MCF 10A (cell line): ENCODE data around the gene P2RY6. TPM values are rescaled to one million over a fixed set of nuclear protein-coding genes. Genes with fewer than 3 reads are reported as not detected.

Experiments used
- BruUV-seq: library from RNA; stranded (reverse); fragments of 400-500 nt; replicated peaks from 2 replicates; lab custom pipeline; 2021; lab: Mats Ljungman, UMichigan
- CTCF ChIA-PET: fragments of 300-600 bp; sonication (Branson Sonifier 250); formaldehyde crosslinking; extraction: SDS; loops from one replicate; lab custom pipeline; 2021; ENCODE audit warnings: antibody characterized with exemption, inconsistent platforms; lab: Yijun Ruan, JAX
- POLR2A ChIA-PET: fragments of 300-600, 350-650 bp; sonication (Branson Sonifier 250); formaldehyde crosslinking; extraction: SDS; loops from one replicate; lab custom pipeline; 2020; ENCODE audit warnings: antibody characterized with exemption, inconsistent platforms; lab: Yijun Ruan, JAX
- DNase-seq: peaks from one replicate; pipeline ENCODE4 v3.0.0-alpha.2; 2018; ENCODE audit not compliant: unreplicated experiment
- H3K27ac Mint-ChIP-seq: one replicate; pipeline ENCODE4 v1.8.0; 2022; ENCODE audit warnings: mild to moderate bottlenecking, low read depth, mixed read lengths; ENCODE audit not compliant: unreplicated experiment
- H3K27me3 Mint-ChIP-seq: one replicate; pipeline ENCODE4 v1.8.0; 2022; ENCODE audit warnings: mixed read lengths; ENCODE audit not compliant: insufficient read depth, unreplicated experiment
- H3K36me3 Mint-ChIP-seq: one replicate; pipeline ENCODE4 v1.8.0; 2022; ENCODE audit warnings: mild to moderate bottlenecking, moderate library complexity, mixed read lengths; ENCODE audit not compliant: insufficient read depth, unreplicated experiment
- H3K4me1 Mint-ChIP-seq: one replicate; pipeline ENCODE4 v1.8.0; 2022; ENCODE audit warnings: mixed read lengths; ENCODE audit not compliant: insufficient read depth, unreplicated experiment
- H3K4me3 Mint-ChIP-seq: one replicate; pipeline ENCODE4 v1.8.0; 2022; ENCODE audit warnings: mild to moderate bottlenecking, moderate library complexity, mixed read lengths; ENCODE audit not compliant: unreplicated experiment
- H3K9me3 Mint-ChIP-seq: one replicate; pipeline ENCODE4 v1.8.0; 2022; ENCODE audit warnings: mixed read lengths; ENCODE audit not compliant: unreplicated experiment
- intact Hi-C: fragments of 100-400 bp; cut with micrococcal nuclease; formaldehyde crosslinking; loops from 2 replicates; pipeline ENCODE4 v1.14.1; 2022
- total RNA-seq: library from RNA; stranded (reverse); gene quantifications from 2 replicates; pipeline ENCODE4 v1.2.3, GENCODE V29; 2022
- TF ChIP-seq, protein P1 (sequence below): fragments of 200-600 bp; IDR thresholded peaks from one replicate; pipeline ENCODE4 v1.8.0; 2022; ENCODE audit warnings: antibody characterized with exemption, mild to moderate bottlenecking; ENCODE audit not compliant: unreplicated experiment

The P2RY6 gene
- total RNA-seq, 1 experiment from 2014 or later = not detected

GRCh38 chr11:73337846-73338245 lies 65.7 kb downstream of the P2RY6 start:
- TF ChIP-seq, protein P1, sequence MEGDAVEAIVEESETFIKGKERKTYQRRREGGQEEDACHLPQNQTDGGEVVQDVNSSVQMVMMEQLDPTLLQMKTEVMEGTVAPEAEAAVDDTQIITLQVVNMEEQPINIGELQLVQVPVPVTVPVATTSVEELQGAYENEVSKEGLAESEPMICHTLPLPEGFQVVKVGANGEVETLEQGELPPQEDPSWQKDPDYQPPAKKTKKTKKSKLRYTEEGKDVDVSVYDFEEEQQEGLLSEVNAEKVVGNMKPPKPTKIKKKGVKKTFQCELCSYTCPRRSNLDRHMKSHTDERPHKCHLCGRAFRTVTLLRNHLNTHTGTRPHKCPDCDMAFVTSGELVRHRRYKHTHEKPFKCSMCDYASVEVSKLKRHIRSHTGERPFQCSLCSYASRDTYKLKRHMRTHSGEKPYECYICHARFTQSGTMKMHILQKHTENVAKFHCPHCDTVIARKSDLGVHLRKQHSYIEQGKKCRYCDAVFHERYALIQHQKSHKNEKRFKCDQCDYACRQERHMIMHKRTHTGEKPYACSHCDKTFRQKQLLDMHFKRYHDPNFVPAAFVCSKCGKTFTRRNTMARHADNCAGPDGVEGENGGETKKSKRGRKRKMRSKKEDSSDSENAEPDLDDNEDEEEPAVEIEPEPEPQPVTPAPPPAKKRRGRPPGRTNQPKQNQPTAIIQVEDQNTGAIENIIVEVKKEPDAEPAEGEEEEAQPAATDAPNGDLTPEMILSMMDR = no peak
- ChIA-PET CTCF (interaction anchor here (0.6 to 7.5 kb wide), 5 partner anchors 12 to 313 kb away, joined by 4 to 127 read pairs (median 11); partner anchors contain the start of gene ARHGEF17), POLR2A (interaction anchor here (0.8 to 0.9 kb wide), 2 partner anchors 29 to 31 kb away, joined by 5 to 6 read pairs; partner anchors contain the start of gene ARHGEF17)
- no peak overlapping the region for H3K4me3 Mint-ChIP-seq
- H3K9me3 Mint-ChIP-seq = no peaks in the 10 kb centered on the region
- peaks cover 6% of the 10 kb centered on the region for H3K36me3 Mint-ChIP-seq
- no TSS peak for BruUV-seq
- peaks cover 24% of the 10 kb centered on the region for H3K4me1 Mint-ChIP-seq
- DNase-seq = no peak
- intact Hi-C loops = no loop called here
- H3K27me3 Mint-ChIP-seq = no peaks in the 10 kb centered on the region
- H3K27ac Mint-ChIP-seq = no peak overlapping the region

GRCh38 chr11:73338279-73338678 lies 66.1 kb downstream of the P2RY6 start:
- Mint-ChIP-seq H3K27ac (no peak overlapping the region), H3K4me3 (no peak overlapping the region), H3K9me3 (no peaks in the 10 kb centered on the region), H3K36me3 (peaks cover 6% of the 10 kb centered on the region), H3K27me3 (no peaks in the 10 kb centered on the region), H3K4me1 (peaks cover 24% of the 10 kb centered on the region)
- ChIA-PET POLR2A (no interaction called here), CTCF (interaction anchor here (1.5 to 7.5 kb wide), 3 partner anchors 12 to 55 kb away, joined by 8 to 127 read pairs (median 58); partner anchors contain the start of gene ARHGEF17)
- intact Hi-C loops = no loop called here
- no peak for DNase-seq
- BruUV-seq = no TSS peak
- TF ChIP-seq, protein P1 = no peak

DNA sequence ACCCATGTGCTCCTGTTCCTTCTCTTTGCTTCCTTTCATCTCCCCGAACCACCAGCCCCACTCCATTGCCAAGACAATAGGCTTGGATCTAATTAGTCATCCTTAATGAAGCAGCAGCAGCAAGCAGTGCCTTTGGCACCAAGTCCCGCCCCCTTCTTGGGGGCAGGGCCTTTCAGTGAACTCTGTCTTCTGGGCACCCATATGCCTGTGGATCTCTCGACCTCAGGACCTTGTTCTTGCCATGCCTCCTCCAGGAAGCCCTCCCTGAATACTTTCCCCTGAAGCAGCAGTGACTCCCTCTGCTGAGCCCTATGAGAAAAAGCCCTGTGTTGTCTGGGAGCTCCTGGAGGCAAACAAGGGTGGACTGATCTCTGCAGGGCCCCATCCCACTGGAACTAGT lies 68.0 kb downstream of the P2RY6 start:
- POLR2A ChIA-PET = interaction anchor here (0.7 kb wide), 3 partner anchors 8 to 1247 kb away, joined by 3 read pairs; no protein-coding TSS in a partner anchor
- no peak overlapping the region for H3K4me3 Mint-ChIP-seq
- CTCF ChIA-PET = interaction anchor here (0.7 to 3.2 kb wide), 3 partner anchors 12 to 64 kb away, joined by 3 to 30 read pairs (median 6); no protein-coding TSS in a partner anchor
- no peaks in the 10 kb centered on the region for H3K9me3 Mint-ChIP-seq
- TF ChIP-seq, protein P1 = no peak
- DNase-seq = no peak
- H3K27me3 Mint-ChIP-seq = no peaks in the 10 kb centered on the region
- intact Hi-C loops = no loop called here
- peaks cover 6% of the 10 kb centered on the region for H3K36me3 Mint-ChIP-seq
- H3K4me1 Mint-ChIP-seq = peaks cover 10% of the 10 kb centered on the region
- H3K27ac Mint-ChIP-seq = no peak overlapping the region
- BruUV-seq = no TSS peak

DNA sequence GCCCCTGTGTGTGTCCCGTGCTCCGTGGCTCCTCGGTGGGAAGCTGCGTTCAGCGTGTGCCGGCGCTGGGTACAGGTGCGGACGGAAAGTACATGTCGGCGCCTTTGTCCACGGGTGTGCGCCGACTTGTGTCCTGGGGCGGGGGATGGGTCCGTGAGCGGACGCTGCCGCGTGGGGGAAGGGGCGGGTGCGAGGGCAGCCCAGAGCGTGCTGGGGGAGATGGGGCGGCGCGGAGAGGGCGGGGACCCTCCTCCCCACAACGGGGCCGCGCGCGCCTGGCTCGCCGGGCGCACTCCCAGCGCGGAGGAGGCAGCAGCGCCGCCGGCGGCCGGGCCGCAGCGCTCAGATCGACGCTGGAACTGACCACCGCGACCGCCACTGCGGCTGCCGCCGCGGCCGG lies 70.5 kb downstream of the P2RY6 start:
- H3K9me3 Mint-ChIP-seq = no peaks in the 10 kb centered on the region
- BruUV-seq = no TSS peak
- POLR2A ChIA-PET = no interaction called here
- H3K27me3 Mint-ChIP-seq = no peaks in the 10 kb centered on the region
- no peak overlapping the region for H3K4me3 Mint-ChIP-seq
- no peak overlapping the region for H3K27ac Mint-ChIP-seq
- peaks cover 12% of the 10 kb centered on the region for H3K36me3 Mint-ChIP-seq
- DNase-seq = no peak
- TF ChIP-seq, protein P1 = no peak
- intact Hi-C loops = no loop called here
- peaks cover 4% of the 10 kb centered on the region for H3K4me1 Mint-ChIP-seq
- CTCF ChIA-PET = interaction anchor here (3.2 kb wide), 1 partner anchor 9 kb away, joined by 30 read pairs; no protein-coding TSS in a partner anchor
